HuH-7 (cell line): ENCODE data around the gene DES.
"Not testable (repeated sequence)": the region's sequence is repeated elsewhere in the genome, so short reads cannot be mapped to it uniquely, and the experiment has no call there.

Experiments used
- DNase-seq: peaks from one replicate; pipeline ENCODE4 v3.0.0; 2011; ENCODE audit warnings: low spot score

Gene DES

GRCh38 chr2:219418155-219419011, at the start of gene DES:
DES (plus strand) TSS chr2:219418377; CDS start chr2:219418463, 86 bp downstream.
- DNase-seq, result no peak

GRCh38 chr2:219368690-219369191, 49.4 kb upstream of the DES start:
- DNase-seq, result no peak

GRCh38 chr2:219369447-219369861, 48.7 kb upstream of the DES start:
- DNase-seq, result peak; percentile 26

GRCh38 chr2:219378163-219378851, 39.9 kb upstream of the DES start:
- DNase-seq, result no peak

- DNase-seq, result no peak
Observed at GRCh38 chr2:219380926-219381325, 37.3 kb upstream of the DES start.

- DNase-seq, result no peak
Observed at GRCh38 chr2:219381448-219381847, 36.7 kb upstream of the DES start.

GRCh38 chr2:219384083-219384713, 34.0 kb upstream of the DES start:
- no peak for DNase-seq

- DNase-seq, result no peak
Observed at GRCh38 chr2:219384859-219385258, 33.3 kb upstream of the DES start.

- no peak for DNase-seq
Observed at GRCh38 chr2:219385958-219386520, 32.1 kb upstream of the DES start.

GRCh38 chr2:219386532-219387280, 31.5 kb upstream of the DES start:
- no peak for DNase-seq

GRCh38 chr2:219387306-219388120, 30.7 kb upstream of the DES start, which contains the start of gene DNPEP:
DNPEP (minus strand) TSS chr2:219387912; CDS start chr2:219387794, 118 bp downstream.
- peak; percentile 80 for DNase-seq

GRCh38 chr2:219388121-219388906, 29.9 kb upstream of the DES start:
- peak; percentile 84 for DNase-seq

GRCh38 chr2:219388907-219389156, 29.3 kb upstream of the DES start:
- no peak for DNase-seq

- no peak for DNase-seq
Observed at GRCh38 chr2:219392754-219393153, 25.4 kb upstream of the DES start.

GRCh38 chr2:219395056-219395455, 23.1 kb upstream of the DES start:
- DNase-seq, result not testable (repeated sequence)

GRCh38 chr2:219395609-219396008, 22.6 kb upstream of the DES start:
- DNase-seq, result no peak

GRCh38 chr2:219396863-219397457, 21.2 kb upstream of the DES start:
- no peak for DNase-seq

- DNase-seq, result no peak
Observed at GRCh38 chr2:219398721-219399363, 19.3 kb upstream of the DES start.
